Neural progenitor cell (in vitro differentiated cells): Measurements from ENCODE around the gene CEBPA. TPM values are rescaled to one million over a fixed set of nuclear protein-coding genes. Genes with fewer than 3 reads are reported as not detected.

Source experiments
- DNase-seq: peaks from one replicate; pipeline ENCODE4 v3.0.0-alpha.2; 2016; ENCODE audit warnings: low spot score
- H2AFZ ChIP-seq: fragments of 200-600 bp; sonication (generic); replicated peaks from 2 replicates; pipeline ENCODE4 v1.6.1; 2016; ENCODE audit warnings: antibody characterized with exemption
- H3F3A ChIP-seq: fragments of 200-600 bp; sonication (generic); 2 replicates; pipeline ENCODE4 v1.6.1; 2016; ENCODE audit warnings: antibody characterized with exemption, low read depth
- H3K27ac ChIP-seq: fragments of 200-600 bp; sonication (generic); 2 replicates; pipeline ENCODE4 v1.5.1; 2016; ENCODE audit warnings: mild to moderate bottlenecking
- H3K27me3 ChIP-seq: fragments of 200-600 bp; sonication (generic); 2 replicates; pipeline ENCODE4 v1.6.1; 2016; ENCODE audit warnings: mild to moderate bottlenecking, moderate library complexity
- H3K36me3 ChIP-seq: fragments of 200-600 bp; sonication (generic); 2 replicates; pipeline ENCODE4 v1.5.1; 2016
- H3K4me1 ChIP-seq: fragments of 200-600 bp; sonication (generic); 2 replicates; pipeline ENCODE4 v1.6.1; 2016; ENCODE audit warnings: mixed run types
- H3K4me2 ChIP-seq: fragments of 200-600 bp; sonication (generic); 2 replicates; pipeline ENCODE4 v1.6.1; 2016
- H3K4me3 ChIP-seq: fragments of 200-600 bp; sonication (generic); 2 replicates; pipeline ENCODE4 v1.5.1; 2016
- H3K79me2 ChIP-seq: fragments of 200-600 bp; sonication (generic); 2 replicates; pipeline ENCODE4 v1.6.1; 2016; ENCODE audit warnings: low read depth
- H3K9ac ChIP-seq: fragments of 200-600 bp; sonication (generic); 2 replicates; pipeline ENCODE4 v1.6.1; 2016
- H3K9me3 ChIP-seq: fragments of 200-600 bp; sonication (generic); 2 replicates; pipeline ENCODE4 v1.5.1; 2016; ENCODE audit warnings: low read depth
- H4K20me1 ChIP-seq: fragments of 200-600 bp; sonication (generic); 2 replicates; pipeline ENCODE4 v1.6.1; 2016; ENCODE audit warnings: low read depth
- H3K27ac Mint-ChIP-seq: 3 replicates; pipeline ENCODE4 v1.8.0; 2021; ENCODE audit warnings: mixed read lengths
- H3K27me3 Mint-ChIP-seq: 2 replicates; pipeline ENCODE4 v1.8.0; 2022; ENCODE audit warnings: low read depth, mild to moderate bottlenecking, inconsistent platforms, moderate library complexity, mixed read lengths; ENCODE audit not compliant: insufficient read depth
- H3K36me3 Mint-ChIP-seq: 3 replicates; pipeline ENCODE4 v1.8.0; 2021; ENCODE audit warnings: mixed read lengths
- H3K4me1 Mint-ChIP-seq: 3 replicates; pipeline ENCODE4 v1.8.0; 2021; ENCODE audit warnings: mixed read lengths
- H3K4me3 Mint-ChIP-seq: 3 replicates; pipeline ENCODE4 v1.8.0; 2021; ENCODE audit warnings: mild to moderate bottlenecking, moderate library complexity, mixed read lengths
- H3K9me3 Mint-ChIP-seq: 3 replicates; pipeline ENCODE4 v1.8.0; 2020; ENCODE audit warnings: mixed read lengths
- CTCF ChIP-seq: fragments of 200-600 bp; sonication (generic); IDR thresholded peaks from 2 replicates; pipeline ENCODE4 v1.5.1; 2017; ENCODE audit warnings: antibody characterized with exemption, mild to moderate bottlenecking
- EZH2 ChIP-seq: fragments of 200-600 bp; sonication (generic); IDR thresholded peaks from 2 replicates; pipeline ENCODE4 v1.6.1; 2017; ENCODE audit warnings: antibody characterized with exemption, mild to moderate bottlenecking, moderate library complexity
- EZH2phosphoT487 ChIP-seq: fragments of 200-600 bp; sonication (generic); IDR thresholded peaks from 2 replicates; pipeline ENCODE4 v1.6.1; 2017; ENCODE audit warnings: antibody characterized with exemption
- total RNA-seq: library from RNA; depleted of rRNA; stranded (reverse); fragments of >200 nt; gene quantifications from 2 replicates; pipeline ENCODE4 v1.2.3, GENCODE V29; 2015; ENCODE audit warnings: low replicate concordance

Gene CEBPA
- total RNA-seq, 1 donor from 2014 or later = 0.71 TPM

GRCh38 chr19:33343301-33343700 lies 41.0 kb upstream of the CEBPA start:
- Mint-ChIP-seq H3K4me3 (no peak overlapping the region), H3K36me3 (no peaks in the 10 kb centered on the region), H3K4me1 (peaks cover 11% of the 10 kb centered on the region), H3K27ac (no peak overlapping the region), H3K9me3 (no peaks in the 10 kb centered on the region), H3K27me3 (peaks cover 18% of the 10 kb centered on the region)
- Histone ChIP-seq H3K4me3 (no peak overlapping the region), H3K36me3 (no peaks in the 10 kb centered on the region), H4K20me1 (no peaks in the 10 kb centered on the region), H3K9me3 (no peaks in the 10 kb centered on the region), H3K4me2 (no peak overlapping the region), H3K27ac (no peak overlapping the region), H3F3A (peaks cover 4% of the 10 kb centered on the region), H3K4me1 (peaks cover 10% of the 10 kb centered on the region), H3K9ac (no peak overlapping the region), H2AFZ (no peak overlapping the region), H3K79me2 (no peaks in the 10 kb centered on the region), H3K27me3 (peaks cover 30% of the 10 kb centered on the region)
- no peak for DNase-seq
- no peak for TF ChIP-seq EZH2
- TF ChIP-seq EZH2phosphoT487 = no peak
- TF ChIP-seq CTCF = no peak

DNA sequence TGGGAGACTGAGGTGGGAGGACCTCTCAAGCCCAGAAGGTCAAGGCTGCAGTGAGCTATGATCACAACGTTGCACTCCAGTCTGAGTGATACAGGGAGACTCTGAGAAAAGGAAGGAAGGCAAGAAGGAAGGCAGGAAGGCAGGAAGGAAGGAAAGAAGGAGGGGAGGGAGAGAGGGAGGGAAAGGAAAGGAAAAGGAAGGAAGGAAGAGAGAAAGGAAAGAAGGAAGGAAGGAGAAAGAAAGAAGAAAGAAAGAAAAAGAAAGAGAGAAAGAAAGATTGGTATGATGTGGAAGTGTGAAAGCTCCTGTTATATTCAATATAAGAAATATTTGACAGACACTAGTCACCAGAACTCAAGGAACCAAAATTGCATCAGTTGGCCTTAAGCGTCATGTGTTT lies 38.7 kb upstream of the CEBPA start:
- H3K27me3 Mint-ChIP-seq = peaks cover 16% of the 10 kb centered on the region

DNA sequence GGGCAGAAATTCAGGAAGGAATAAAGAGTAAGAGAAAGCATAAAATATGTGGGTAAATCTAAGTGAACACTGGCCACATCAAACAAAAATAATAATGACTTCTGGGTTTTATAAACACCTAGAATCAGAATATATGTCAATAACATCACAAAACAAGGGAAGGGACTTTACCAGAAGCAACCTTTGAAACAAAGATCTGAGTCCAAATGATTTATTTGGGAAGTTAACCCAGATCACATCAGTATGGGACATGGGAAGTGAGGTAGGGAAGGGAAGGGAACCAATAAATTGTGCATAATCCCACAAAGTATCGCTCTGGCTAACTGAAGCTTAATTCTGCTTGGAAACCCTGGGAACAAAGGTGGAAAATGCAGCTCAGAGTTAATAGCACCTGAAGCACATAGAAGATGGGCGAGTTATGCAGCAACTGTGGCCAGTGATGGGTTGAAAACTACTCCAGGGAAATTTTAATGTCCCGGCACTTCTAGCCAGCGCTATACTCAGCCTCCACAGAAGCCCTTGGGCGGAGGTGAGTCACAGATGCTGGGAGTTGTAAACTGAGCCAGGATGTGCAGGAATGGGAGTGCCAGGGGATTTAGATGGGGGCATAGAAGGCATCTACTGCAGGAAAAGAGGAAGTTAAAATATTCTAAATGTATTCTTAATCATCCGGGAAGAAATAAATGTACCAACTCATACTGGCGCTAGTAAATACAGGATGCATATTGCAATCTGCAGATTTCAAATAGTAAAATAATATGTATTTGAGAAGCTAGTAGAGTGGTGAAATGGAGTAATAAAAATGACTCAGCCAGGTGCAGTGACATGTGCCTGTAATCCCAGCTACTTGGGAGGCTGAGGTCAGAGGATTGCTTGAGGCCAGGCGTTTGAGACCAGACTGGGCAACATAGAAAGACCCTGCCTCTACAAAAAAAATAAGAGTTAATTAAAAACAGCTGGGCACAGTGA lies 37.0 kb upstream of the CEBPA start:
- Histone ChIP-seq H3F3A (no peaks in the 10 kb centered on the region), H2AFZ (no peak overlapping the region), H3K27me3 (peaks cover 22% of the 10 kb centered on the region), H3K9ac (no peak overlapping the region), H3K79me2 (no peaks in the 10 kb centered on the region), H3K9me3 (no peaks in the 10 kb centered on the region), H3K36me3 (no peaks in the 10 kb centered on the region), H3K27ac (no peak overlapping the region), H3K4me1 (peaks cover 7% of the 10 kb centered on the region), H4K20me1 (no peaks in the 10 kb centered on the region), H3K4me3 (no peak overlapping the region), H3K4me2 (no peak overlapping the region)
- H3K27ac Mint-ChIP-seq = no peak overlapping the region
- TF ChIP-seq EZH2 (no peak), EZH2phosphoT487 (no peak), CTCF (no peak)
- H3K9me3 Mint-ChIP-seq = no peaks in the 10 kb centered on the region
- peaks cover 10% of the 10 kb centered on the region for H3K27me3 Mint-ChIP-seq
- no peak overlapping the region for H3K4me3 Mint-ChIP-seq
- H3K36me3 Mint-ChIP-seq = no peaks in the 10 kb centered on the region
- no peak for DNase-seq
- H3K4me1 Mint-ChIP-seq = peaks cover 5% of the 10 kb centered on the region

More for the DNA sequence above, 38.7 kb upstream of the CEBPA start:
- no peak overlapping the region for H3K4me2 ChIP-seq
- Mint-ChIP-seq H3K4me1 (peaks cover 11% of the 10 kb centered on the region), H3K27ac (no peak overlapping the region), H3K4me3 (no peak overlapping the region), H3K9me3 (no peaks in the 10 kb centered on the region), H3K36me3 (no peaks in the 10 kb centered on the region)
- H4K20me1 ChIP-seq = no peaks in the 10 kb centered on the region
- no peak overlapping the region for H3K27ac ChIP-seq
- no peak overlapping the region for H2AFZ ChIP-seq
- no peaks in the 10 kb centered on the region for H3K79me2 ChIP-seq
- no peak for TF ChIP-seq EZH2
- TF ChIP-seq CTCF = no peak
- no peak for TF ChIP-seq EZH2phosphoT487
- H3K9ac ChIP-seq = no peak overlapping the region
- H3K27me3 ChIP-seq = peaks cover 30% of the 10 kb centered on the region
- H3K36me3 ChIP-seq = no peaks in the 10 kb centered on the region
- peaks cover 4% of the 10 kb centered on the region for H3F3A ChIP-seq
- no peak for DNase-seq
- H3K4me3 ChIP-seq = no peak overlapping the region
- peaks cover 10% of the 10 kb centered on the region for H3K4me1 ChIP-seq
- no peaks in the 10 kb centered on the region for H3K9me3 ChIP-seq
